D721Med (cell line): Measurements from ENCODE around the gene VSX1.

Experiments used
- DNase-seq: peaks from one replicate; pipeline ENCODE4 v3.0.0; 2011; ENCODE audit warnings: low spot score; ENCODE audit not compliant: insufficient read length
- FAIRE-seq: peaks from 2 replicates; lab custom pipeline; 2011; peaks lifted over from hg19 to GRCh38; lab: Jason Lieb, UNC
- CTCF ChIP-seq: IDR thresholded peaks from 2 replicates; pipeline ENCODE4 v1.5.1; 2012; ENCODE audit warnings: mild to moderate bottlenecking, control low read depth; ENCODE audit not compliant: insufficient read depth; ENCODE audit errors: missing control alignments

The VSX1 gene

GRCh38 chr20:25081065-25081729 lies 744 bp downstream of the VSX1 start:
- FAIRE-seq (no peak), DNase-seq (no peak)
- TF ChIP-seq CTCF = peak; percentile 58

GRCh38 chr20:25079171-25079570 lies 2.8 kb downstream of the VSX1 start:
- DNase-seq (no peak), FAIRE-seq (no peak)
- no peak for TF ChIP-seq CTCF

- DNase-seq (no peak), FAIRE-seq (no peak)
- TF ChIP-seq CTCF = no peak
Observed at GRCh38 chr20:25078662-25079061, 3.3 kb downstream of the VSX1 start.

- DNase-seq (no peak), FAIRE-seq (no peak)
- no peak for TF ChIP-seq CTCF
Observed at GRCh38 chr20:25077610-25078169, 4.3 kb downstream of the VSX1 start.

- TF ChIP-seq CTCF = peak; percentile 35
- DNase-seq (no peak), FAIRE-seq (no peak)
Observed at GRCh38 chr20:25076731-25077609, 5.0 kb downstream of the VSX1 start.

GRCh38 chr20:25076201-25076600 lies 5.7 kb downstream of the VSX1 start:
- TF ChIP-seq CTCF = no peak
- DNase-seq = no peak
- FAIRE-seq = no peak
